SK-N-SH treated with all-trans-retinoic acid at 6 μM for 48 hours (cell line): ENCODE measurements around the gene FAM227B.
"Not testable (repeated sequence)": the region's sequence is repeated elsewhere in the genome, so short reads cannot be mapped to it uniquely, and the experiment has no call there.

Experiments used
- ATAC-seq: fragments of 200-7000 bp; cut with Tn5 transposase; 3 replicates; pipeline ENCODE4 v1.9.1; 2020; ENCODE audit warnings: mild to moderate bottlenecking, moderate library complexity
- ARNTL ChIP-seq: fragments of 450-650 bp; formaldehyde crosslinking; IDR thresholded peaks from 2 replicates; pipeline ENCODE4 v1.5.0; 2020; ENCODE audit warnings: low read depth, mild to moderate bottlenecking, moderate library complexity, borderline replicate concordance
- BACH2 ChIP-seq: fragments of 250-450 bp; sonication (Bioruptor Pico); IDR thresholded peaks from 2 replicates; pipeline ENCODE4 v1.9.0; 2021; ENCODE audit warnings: mild to moderate bottlenecking, borderline replicate concordance
- ESRRG ChIP-seq: fragments of 250-450 bp; sonication (Bioruptor Pico); IDR thresholded peaks from 2 replicates; pipeline ENCODE4 v1.6.1; 2021; ENCODE audit warnings: mild to moderate bottlenecking
- ISL1 ChIP-seq: fragments of 250-450 bp; sonication (Bioruptor Pico); IDR thresholded peaks from 2 replicates; pipeline ENCODE4 v2.1.2; 2022; ENCODE audit warnings: mild to moderate bottlenecking, moderate library complexity
- OSR1 ChIP-seq: fragments of 250-450 bp; sonication (Bioruptor Pico); IDR thresholded peaks from 2 replicates; pipeline ENCODE4 v1.8.0; 2022; ENCODE audit warnings: moderate library complexity, mild to moderate bottlenecking, inconsistent platforms
- PPARA ChIP-seq: fragments of 250-450 bp; sonication (Bioruptor Pico); IDR thresholded peaks from 2 replicates; pipeline ENCODE4 v1.5.0; 2020; ENCODE audit warnings: mild to moderate bottlenecking, borderline replicate concordance
- RARB ChIP-seq: fragments of 250-450 bp; sonication (Bioruptor Pico); IDR thresholded peaks from 2 replicates; pipeline ENCODE4 v1.8.0; 2021; ENCODE audit warnings: mild to moderate bottlenecking, moderate library complexity
- TCF4 ChIP-seq: fragments of 250-450 bp; sonication (Bioruptor Pico); IDR thresholded peaks from 2 replicates; pipeline ENCODE4 v1.8.0; 2021; ENCODE audit warnings: mild to moderate bottlenecking, moderate library complexity, borderline replicate concordance
- TOX ChIP-seq: fragments of 250-450 bp; sonication (Bioruptor Pico); IDR thresholded peaks from 2 replicates; pipeline ENCODE4 v1.8.0; 2021; ENCODE audit warnings: mild to moderate bottlenecking, moderate library complexity, borderline replicate concordance
- ZC3H10 ChIP-seq: fragments of 250-450 bp; sonication (Bioruptor Pico); IDR thresholded peaks from 2 replicates; pipeline ENCODE4 v1.5.1; 2021; ENCODE audit warnings: mild to moderate bottlenecking, moderate library complexity
- ZFP3 ChIP-seq: fragments of 250-450 bp; sonication (Bioruptor Pico); IDR thresholded peaks from 2 replicates; pipeline ENCODE4 v1.5.0; 2020; ENCODE audit warnings: mild to moderate bottlenecking, moderate library complexity
- ZFP30 ChIP-seq: fragments of 450-650 bp; formaldehyde crosslinking; IDR thresholded peaks from 2 replicates; pipeline ENCODE4 v1.5.0; 2022; ENCODE audit warnings: mild to moderate bottlenecking, moderate library complexity
- ZNF565 ChIP-seq: fragments of 450-650 bp; formaldehyde crosslinking; conservative IDR thresholded peaks from 2 replicates; pipeline ENCODE4 v1.5.0; 2020; ENCODE audit warnings: low read depth, mild to moderate bottlenecking, moderate library complexity
- ZNF70 ChIP-seq: fragments of 450-650 bp; formaldehyde crosslinking; IDR thresholded peaks from 2 replicates; pipeline ENCODE4 v1.5.0; 2020; ENCODE audit warnings: mild to moderate bottlenecking, moderate library complexity
- ZNF8 ChIP-seq: fragments of 450-650 bp; formaldehyde crosslinking; IDR thresholded peaks from 2 replicates; pipeline ENCODE4 v1.5.0; 2020; ENCODE audit warnings: mild to moderate bottlenecking, moderate library complexity
- TF ChIP-seq, protein P1 (sequence below): fragments of 250-450 bp; sonication (Bioruptor Pico); IDR thresholded peaks from 2 replicates; pipeline ENCODE4 v1.5.0; 2020; ENCODE audit warnings: mild to moderate bottlenecking, moderate library complexity
- TF ChIP-seq, protein P2 (sequence below): fragments of 250-450 bp; sonication (Bioruptor Pico); IDR thresholded peaks from 2 replicates; pipeline ENCODE4 v1.8.0; 2020; ENCODE audit warnings: mild to moderate bottlenecking, moderate library complexity, borderline replicate concordance
- TF ChIP-seq, protein P3 (sequence below): fragments of 250-450 bp; sonication (Bioruptor Pico); IDR thresholded peaks from 2 replicates; pipeline ENCODE4 v1.5.1; 2021; ENCODE audit warnings: mild to moderate bottlenecking, moderate library complexity
- TF ChIP-seq, protein P4 (sequence below): fragments of 250-450 bp; sonication (Bioruptor Pico); IDR thresholded peaks from 2 replicates; pipeline ENCODE4 v1.5.1; 2020; ENCODE audit warnings: low read depth, mild to moderate bottlenecking, moderate library complexity
- TF ChIP-seq, protein P5 (sequence below): fragments of 250-450 bp; sonication (Bioruptor Pico); IDR thresholded peaks from 2 replicates; pipeline ENCODE4 v1.8.0; 2021; ENCODE audit warnings: low read depth, mild to moderate bottlenecking, moderate library complexity, borderline replicate concordance

FAM227B gene

DNA sequence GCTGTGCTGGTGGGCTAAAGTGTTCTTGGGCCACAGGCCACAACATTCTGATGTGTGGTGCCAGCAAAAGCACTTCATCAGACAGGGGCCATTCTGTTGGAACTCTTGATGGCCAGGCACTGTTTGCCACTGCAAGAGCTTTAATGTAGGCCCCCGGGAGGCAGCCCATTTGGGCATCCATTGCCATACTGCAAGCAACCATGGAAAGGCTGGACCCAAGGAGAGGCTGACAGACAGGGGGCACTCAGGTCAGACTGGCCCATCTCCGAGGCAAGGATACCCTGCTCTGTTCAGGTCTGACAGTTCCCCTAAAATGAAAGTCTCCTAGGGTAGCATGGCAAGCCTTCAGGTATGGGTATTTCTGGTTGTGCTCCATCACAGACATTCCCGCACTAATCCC is 64.2 kb downstream of the FAM227B start:
- TF ChIP-seq PPARA (CRISPR knock-in tag) (no peak), TCF4 (CRISPR knock-in tag) (no peak), BACH2 (CRISPR knock-in tag) (no peak), OSR1 (CRISPR knock-in tag) (no peak), ZNF8 (no peak), ZNF70 (no peak), RARB (CRISPR knock-in tag) (no peak), ZNF565 (CRISPR knock-in tag) (no peak), ISL1 (CRISPR knock-in tag) (no peak), ZFP30 (CRISPR knock-in tag) (no peak)
- TF ChIP-seq, protein P1, sequence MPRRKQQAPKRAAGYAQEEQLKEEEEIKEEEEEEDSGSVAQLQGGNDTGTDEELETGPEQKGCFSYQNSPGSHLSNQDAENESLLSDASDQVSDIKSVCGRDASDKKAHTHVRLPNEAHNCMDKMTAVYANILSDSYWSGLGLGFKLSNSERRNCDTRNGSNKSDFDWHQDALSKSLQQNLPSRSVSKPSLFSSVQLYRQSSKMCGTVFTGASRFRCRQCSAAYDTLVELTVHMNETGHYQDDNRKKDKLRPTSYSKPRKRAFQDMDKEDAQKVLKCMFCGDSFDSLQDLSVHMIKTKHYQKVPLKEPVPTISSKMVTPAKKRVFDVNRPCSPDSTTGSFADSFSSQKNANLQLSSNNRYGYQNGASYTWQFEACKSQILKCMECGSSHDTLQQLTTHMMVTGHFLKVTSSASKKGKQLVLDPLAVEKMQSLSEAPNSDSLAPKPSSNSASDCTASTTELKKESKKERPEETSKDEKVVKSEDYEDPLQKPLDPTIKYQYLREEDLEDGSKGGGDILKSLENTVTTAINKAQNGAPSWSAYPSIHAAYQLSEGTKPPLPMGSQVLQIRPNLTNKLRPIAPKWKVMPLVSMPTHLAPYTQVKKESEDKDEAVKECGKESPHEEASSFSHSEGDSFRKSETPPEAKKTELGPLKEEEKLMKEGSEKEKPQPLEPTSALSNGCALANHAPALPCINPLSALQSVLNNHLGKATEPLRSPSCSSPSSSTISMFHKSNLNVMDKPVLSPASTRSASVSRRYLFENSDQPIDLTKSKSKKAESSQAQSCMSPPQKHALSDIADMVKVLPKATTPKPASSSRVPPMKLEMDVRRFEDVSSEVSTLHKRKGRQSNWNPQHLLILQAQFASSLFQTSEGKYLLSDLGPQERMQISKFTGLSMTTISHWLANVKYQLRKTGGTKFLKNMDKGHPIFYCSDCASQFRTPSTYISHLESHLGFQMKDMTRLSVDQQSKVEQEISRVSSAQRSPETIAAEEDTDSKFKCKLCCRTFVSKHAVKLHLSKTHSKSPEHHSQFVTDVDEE (CRISPR knock-in tag): no peak
- TF ChIP-seq, protein P2, sequence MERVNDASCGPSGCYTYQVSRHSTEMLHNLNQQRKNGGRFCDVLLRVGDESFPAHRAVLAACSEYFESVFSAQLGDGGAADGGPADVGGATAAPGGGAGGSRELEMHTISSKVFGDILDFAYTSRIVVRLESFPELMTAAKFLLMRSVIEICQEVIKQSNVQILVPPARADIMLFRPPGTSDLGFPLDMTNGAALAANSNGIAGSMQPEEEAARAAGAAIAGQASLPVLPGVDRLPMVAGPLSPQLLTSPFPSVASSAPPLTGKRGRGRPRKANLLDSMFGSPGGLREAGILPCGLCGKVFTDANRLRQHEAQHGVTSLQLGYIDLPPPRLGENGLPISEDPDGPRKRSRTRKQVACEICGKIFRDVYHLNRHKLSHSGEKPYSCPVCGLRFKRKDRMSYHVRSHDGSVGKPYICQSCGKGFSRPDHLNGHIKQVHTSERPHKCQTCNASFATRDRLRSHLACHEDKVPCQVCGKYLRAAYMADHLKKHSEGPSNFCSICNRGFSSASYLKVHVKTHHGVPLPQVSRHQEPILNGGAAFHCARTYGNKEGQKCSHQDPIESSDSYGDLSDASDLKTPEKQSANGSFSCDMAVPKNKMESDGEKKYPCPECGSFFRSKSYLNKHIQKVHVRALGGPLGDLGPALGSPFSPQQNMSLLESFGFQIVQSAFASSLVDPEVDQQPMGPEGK (CRISPR knock-in tag): no peak
- TF ChIP-seq, protein P3, sequence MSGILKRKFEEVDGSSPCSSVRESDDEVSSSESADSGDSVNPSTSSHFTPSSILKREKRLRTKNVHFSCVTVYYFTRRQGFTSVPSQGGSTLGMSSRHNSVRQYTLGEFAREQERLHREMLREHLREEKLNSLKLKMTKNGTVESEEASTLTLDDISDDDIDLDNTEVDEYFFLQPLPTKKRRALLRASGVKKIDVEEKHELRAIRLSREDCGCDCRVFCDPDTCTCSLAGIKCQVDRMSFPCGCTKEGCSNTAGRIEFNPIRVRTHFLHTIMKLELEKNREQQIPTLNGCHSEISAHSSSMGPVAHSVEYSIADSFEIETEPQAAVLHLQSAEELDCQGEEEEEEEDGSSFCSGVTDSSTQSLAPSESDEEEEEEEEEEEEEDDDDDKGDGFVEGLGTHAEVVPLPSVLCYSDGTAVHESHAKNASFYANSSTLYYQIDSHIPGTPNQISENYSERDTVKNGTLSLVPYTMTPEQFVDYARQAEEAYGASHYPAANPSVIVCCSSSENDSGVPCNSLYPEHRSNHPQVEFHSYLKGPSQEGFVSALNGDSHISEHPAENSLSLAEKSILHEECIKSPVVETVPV (CRISPR knock-in tag): no peak
- no peak for ATAC-seq

DNA sequence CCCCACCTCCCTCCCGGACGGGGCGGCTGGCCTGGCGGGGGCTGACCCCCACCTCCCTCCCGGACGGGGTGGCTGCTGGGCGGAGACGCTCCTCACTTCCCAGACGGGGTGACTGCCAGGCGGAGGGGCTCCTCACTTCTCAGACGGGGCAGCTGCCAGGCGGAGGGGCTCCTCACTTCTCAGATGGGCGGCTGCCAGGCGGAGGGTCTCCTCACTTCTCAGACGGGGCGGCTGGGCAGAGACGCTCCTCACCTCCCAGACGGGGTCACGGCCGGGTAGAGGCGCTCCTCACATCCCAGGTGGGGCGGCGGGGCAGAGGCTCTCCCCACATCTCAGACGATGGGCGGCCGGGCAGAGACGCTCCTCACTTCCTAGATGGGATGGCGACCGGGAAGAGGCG is 70.3 kb downstream of the FAM227B start:
- not testable (repeated sequence) for ATAC-seq

DNA sequence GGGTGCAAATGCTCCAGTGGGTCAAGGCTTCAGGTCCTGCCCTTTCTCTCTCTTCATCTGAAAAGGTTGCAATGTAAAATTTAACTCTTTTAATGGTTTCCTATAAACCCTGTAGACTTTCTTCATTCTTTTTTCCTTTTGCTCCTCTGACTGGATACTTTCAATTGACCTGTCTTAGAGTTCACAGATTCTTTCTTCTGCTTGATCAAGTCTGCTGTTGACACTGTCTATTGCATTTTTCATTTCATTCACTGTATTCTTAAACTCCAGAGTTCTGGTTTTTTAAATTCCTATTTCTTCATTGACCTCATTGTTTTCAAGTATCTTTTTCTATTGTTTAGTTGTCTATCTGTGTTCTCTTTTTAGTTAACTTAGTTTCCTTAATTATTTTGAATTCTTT is 82.1 kb downstream of the FAM227B start:
- no peak for ATAC-seq
- TF ChIP-seq RARB (CRISPR knock-in tag) (no peak), TCF4 (CRISPR knock-in tag) (no peak), ZNF8 (no peak), ZFP30 (CRISPR knock-in tag) (no peak), ZNF565 (CRISPR knock-in tag) (no peak), ZC3H10 (CRISPR knock-in tag) (no peak)
- TF ChIP-seq, protein P3 (CRISPR knock-in tag): no peak

DNA sequence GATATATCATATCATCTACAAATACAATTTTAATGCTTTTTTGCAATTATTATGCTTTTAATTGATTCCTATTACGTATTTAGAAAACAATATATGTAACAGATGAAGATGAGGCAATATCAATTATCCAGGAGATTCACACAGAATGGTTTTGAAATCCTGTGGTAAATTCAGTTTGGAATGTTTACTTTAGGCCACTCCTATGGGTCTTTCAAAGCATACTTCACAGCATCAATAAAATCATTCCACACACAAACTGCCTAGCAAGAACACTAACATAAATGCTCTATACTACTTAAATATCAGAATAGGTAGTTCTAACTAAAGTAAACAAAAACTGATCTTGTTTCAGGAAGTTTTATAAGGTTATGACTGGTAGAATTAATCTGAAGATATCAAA is 90.5 kb downstream of the FAM227B start:
- no peak for ATAC-seq
- TF ChIP-seq ARNTL: no peak
- TF ChIP-seq, protein P4, sequence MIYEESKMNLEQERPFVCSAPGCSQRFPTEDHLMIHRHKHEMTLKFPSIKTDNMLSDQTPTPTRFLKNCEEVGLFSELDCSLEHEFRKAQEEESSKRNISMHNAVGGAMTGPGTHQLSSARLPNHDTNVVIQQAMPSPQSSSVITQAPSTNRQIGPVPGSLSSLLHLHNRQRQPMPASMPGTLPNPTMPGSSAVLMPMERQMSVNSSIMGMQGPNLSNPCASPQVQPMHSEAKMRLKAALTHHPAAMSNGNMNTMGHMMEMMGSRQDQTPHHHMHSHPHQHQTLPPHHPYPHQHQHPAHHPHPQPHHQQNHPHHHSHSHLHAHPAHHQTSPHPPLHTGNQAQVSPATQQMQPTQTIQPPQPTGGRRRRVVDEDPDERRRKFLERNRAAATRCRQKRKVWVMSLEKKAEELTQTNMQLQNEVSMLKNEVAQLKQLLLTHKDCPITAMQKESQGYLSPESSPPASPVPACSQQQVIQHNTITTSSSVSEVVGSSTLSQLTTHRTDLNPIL (CRISPR knock-in tag): no peak
- TF ChIP-seq TOX (CRISPR knock-in tag): no peak
- TF ChIP-seq, protein P5, sequence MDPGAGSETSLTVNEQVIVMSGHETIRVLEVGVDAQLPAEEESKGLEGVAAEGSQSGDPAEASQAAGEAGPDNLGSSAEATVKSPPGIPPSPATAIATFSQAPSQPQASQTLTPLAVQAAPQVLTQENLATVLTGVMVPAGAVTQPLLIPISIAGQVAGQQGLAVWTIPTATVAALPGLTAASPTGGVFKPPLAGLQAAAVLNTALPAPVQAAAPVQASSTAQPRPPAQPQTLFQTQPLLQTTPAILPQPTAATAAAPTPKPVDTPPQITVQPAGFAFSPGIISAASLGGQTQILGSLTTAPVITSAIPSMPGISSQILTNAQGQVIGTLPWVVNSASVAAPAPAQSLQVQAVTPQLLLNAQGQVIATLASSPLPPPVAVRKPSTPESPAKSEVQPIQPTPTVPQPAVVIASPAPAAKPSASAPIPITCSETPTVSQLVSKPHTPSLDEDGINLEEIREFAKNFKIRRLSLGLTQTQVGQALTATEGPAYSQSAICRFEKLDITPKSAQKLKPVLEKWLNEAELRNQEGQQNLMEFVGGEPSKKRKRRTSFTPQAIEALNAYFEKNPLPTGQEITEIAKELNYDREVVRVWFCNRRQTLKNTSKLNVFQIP: no peak
- TF ChIP-seq, protein P3 (CRISPR knock-in tag): no peak
- no peak for TF ChIP-seq BACH2 (CRISPR knock-in tag)
- no peak for TF ChIP-seq ESRRG (CRISPR knock-in tag)
- no peak for TF ChIP-seq PPARA (CRISPR knock-in tag)
- TF ChIP-seq, protein P1 (CRISPR knock-in tag): no peak
- no peak for TF ChIP-seq RARB (CRISPR knock-in tag)
- no peak for TF ChIP-seq ZFP3 (CRISPR knock-in tag)
- no peak for TF ChIP-seq ZNF70
- TF ChIP-seq ISL1 (CRISPR knock-in tag): no peak
- TF ChIP-seq ZC3H10 (CRISPR knock-in tag): no peak
